22Rv1 (cell line): ENCODE measurements around the gene DLL3.

Experiments
- CTCF ChIP-seq: fragments of 450-650 bp; IDR thresholded peaks from 2 replicates; pipeline ENCODE4 v1.5.1; 2017; ENCODE audit warnings: mild to moderate bottlenecking
- ZFX ChIP-seq: fragments of 450-650 bp; IDR thresholded peaks from 2 replicates; pipeline ENCODE4 v1.6.1; 2017; ENCODE audit warnings: antibody characterized with exemption, borderline replicate concordance

- TF ChIP-seq CTCF (no peak), ZFX (no peak)
These were observed 4.1 kb upstream of the DLL3 start for GRCh38 chr19:39494661-39495060.
